M059J (cell line): Measurements from ENCODE around the gene DUOX1. TPM values are rescaled to one million over a fixed set of nuclear protein-coding genes. Genes with fewer than 3 reads are reported as not detected.
"Not testable (repeated sequence)": the region's sequence is repeated elsewhere in the genome, so short reads cannot be mapped to it uniquely, and the experiment has no call there.

ENCODE experiments used
- DNase-seq: peaks from one replicate; pipeline ENCODE4 v3.0.0-alpha.2; 2012; ENCODE audit warnings: low read depth
- total RNA-seq: library from RNA; depleted of rRNA; stranded (reverse); fragments of >200 nt; shearing (Covaris generic); gene quantifications from 2 replicates; pipeline ENCODE4 v1.2.3, GENCODE V29; 2014

DUOX1 gene
- total RNA-seq, 1 experiment from 2014 or later = not detected

GRCh38 chr15:45121706-45122417 is 7.9 kb upstream of the DUOX1 start:
- peak; percentile 80 for DNase-seq

DNA sequence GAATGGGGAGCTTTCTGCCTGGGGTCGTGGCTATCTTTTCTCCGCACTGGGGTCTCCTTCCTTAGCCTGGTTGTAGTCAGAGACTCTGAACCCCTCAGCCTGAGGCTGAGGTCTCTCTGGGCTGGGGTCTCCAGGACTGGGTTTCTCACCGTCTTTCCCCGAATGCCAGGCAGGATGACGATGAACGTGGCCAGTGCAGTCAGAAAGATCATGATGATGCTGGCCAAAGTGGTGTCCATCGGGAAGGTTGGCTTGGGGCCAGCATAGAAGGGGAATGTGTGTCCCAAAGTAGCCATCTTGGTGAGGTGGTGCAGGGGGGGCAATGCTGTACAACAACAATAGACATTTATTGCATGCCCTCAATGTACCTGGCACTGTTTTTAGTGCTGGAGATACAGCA is 7.1 kb upstream of the DUOX1 start:
- no peak for DNase-seq

GRCh38 chr15:45123397-45123796 is 6.4 kb upstream of the DUOX1 start:
- no peak for DNase-seq

GRCh38 chr15:45126535-45127158 is 3.1 kb upstream of the DUOX1 start:
- DNase-seq = peak; percentile 30

- DNase-seq = no peak
These were observed 689 bp upstream of the DUOX1 start for GRCh38 chr15:45128971-45129639.

DNA sequence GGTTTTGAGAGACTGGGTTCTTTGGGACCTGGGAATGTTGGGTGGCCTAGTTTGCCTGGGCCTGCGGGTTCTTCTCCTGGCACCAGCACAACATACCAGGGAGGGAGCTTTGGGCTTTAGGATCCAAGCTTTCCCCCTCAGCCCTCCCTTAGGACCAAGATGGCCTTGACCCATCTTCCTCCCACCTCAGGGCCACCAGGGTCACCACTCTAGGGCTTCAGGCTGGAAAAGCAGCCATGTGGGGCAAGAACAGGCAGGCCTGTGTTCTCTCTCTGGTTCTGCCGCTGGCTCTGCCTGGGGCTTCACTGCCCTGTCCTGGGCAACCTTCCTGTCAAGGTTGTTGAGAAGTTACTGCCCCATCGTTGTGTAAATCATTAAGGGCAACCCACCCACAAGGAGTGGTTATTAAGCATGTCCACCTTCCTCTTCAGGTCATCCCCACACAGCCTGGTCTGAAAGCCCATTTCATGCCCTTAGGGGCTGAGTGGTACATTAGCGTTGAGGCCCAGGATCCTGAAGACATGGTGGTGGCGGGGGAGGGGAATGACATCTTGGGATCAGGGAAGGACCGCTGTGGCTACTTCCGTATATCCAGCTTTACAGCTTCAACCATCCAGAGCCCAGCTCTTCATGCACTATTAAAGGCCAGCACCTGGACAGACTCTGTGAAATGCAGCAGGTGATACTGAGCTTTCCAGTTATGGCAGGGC is 652 bp downstream of the DUOX1 start:
- no peak for DNase-seq

DNA sequence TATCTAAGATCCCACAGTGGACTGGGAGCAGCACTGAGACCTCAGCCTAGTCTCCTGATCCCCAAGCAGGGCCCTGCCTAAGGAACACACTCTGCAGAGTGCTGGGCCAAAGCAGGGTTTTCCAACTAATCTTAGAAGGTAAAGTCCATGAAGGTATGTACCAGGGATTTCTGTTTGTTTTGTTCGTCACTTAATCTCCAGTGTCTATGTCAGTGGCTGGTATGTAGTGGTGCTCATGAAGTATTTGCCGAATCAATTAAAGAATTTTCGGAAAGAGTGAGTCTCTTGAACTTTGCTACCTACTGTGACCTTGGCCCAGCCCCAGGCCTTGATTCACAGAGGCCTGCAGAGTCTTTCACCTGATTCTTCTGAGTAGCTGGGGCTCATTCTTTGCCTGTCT is 1.7 kb downstream of the DUOX1 start:
- no peak for DNase-seq

DNA sequence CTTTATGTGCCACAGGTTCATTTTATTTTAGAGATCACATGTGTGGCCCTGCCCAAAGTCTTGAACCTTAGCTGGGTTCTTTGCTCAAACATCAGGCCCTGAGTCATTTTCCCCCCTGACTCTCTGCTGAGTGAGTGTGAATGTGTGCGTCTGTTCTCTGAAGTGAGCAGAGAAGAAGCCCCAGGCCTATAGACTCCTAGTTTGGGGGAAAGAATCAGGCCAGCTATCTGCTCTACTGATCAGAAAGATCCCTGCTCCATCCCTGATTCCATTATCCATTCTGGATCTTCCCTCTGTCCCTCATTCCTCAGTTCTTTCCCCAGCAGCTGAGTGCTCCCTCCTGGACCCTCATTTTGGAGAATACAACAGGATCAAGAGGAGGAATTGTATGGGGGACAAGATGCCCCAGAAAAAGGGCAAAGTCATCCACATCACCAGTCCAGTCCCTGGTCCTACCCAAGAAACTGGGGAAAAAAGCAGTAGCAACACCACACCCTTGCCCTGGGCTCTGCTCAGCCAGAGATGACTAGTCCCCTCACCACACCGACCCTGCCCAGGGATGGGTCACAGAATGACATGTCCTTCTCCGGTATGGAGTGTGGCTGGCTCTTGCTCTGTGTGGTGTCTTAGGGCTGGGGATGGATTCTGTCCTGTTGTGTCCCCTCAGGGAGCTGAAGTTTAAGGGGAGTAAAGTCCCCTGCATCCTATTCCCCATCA is 3.2 kb downstream of the DUOX1 start:
- no peak for DNase-seq

GRCh38 chr15:45133561-45133920 is 3.7 kb downstream of the DUOX1 start:
- DNase-seq = no peak

GRCh38 chr15:45134046-45134445 is 4.3 kb downstream of the DUOX1 start:
- DNase-seq = no peak

DNA sequence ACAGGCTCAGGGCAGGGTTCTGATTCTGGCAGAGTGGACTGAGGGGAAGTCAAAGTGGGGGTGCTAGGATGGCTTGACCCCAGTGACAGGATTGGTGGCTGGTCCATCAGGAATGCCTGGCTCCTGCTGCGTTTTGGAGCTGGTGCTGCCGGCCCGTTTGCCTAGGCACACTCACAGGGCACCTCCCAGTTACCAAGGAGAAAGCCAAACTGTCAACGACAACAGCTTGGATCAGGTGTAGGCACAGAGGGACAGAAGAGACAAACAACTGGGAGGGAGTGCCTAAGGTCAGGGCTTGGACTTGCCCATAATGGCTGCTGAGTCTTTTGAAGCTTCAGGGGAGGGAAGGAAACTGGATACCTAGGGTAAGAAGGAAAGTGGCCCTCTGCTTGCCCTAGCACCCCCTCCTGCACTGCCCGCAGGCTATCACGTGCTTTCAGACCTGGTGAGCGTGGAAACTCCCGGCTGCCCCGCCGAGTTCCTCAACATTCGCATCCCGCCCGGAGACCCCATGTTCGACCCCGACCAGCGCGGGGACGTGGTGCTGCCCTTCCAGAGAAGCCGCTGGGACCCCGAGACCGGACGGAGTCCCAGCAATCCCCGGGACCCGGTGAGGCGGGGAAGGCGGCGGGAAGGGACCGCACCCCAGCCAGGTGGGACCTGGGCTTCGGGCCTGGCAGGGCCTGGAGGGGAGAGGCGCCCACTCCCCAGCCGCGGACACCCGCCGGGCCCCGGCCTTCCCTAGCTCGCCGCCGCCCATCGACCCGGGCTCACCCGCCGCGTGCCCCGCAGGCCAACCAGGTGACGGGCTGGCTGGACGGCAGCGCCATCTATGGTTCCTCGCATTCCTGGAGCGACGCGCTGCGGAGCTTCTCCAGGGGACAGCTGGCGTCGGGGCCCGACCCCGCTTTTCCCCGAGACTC is 5.1 kb downstream of the DUOX1 start:
- DNase-seq = no peak

DNA sequence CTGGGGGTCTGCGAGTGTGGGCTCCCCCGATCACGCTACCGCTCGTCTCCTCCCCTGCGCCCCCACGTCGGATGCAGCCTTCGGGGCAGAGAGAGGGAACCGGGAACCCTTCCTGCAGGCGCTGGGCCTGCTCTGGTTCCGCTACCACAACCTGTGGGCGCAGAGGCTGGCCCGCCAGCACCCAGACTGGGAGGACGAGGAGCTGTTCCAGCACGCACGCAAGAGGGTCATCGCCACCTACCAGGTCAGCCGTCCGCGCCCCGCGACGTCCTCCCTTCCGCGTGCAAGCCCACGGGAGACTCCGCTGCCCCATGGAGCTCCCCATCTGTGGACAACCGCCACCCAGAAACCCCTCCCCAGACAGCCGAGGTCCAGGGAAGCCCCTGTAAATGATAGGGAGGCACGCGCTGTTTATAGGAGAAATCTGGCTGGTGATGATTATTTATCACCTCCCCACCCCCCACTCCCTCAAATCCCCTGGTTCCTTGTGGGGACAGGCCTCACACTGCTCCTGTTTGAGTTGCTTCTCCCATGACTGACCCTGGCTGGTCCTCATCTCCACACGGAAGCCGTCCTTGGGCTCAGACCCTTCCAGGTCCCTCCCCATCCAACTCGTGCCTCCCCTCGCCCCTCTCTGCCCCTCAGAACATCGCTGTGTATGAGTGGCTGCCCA is 6.0 kb downstream of the DUOX1 start:
- DNase-seq = not testable (repeated sequence)

GRCh38 chr15:45136378-45136764 is 6.6 kb downstream of the DUOX1 start:
- no peak for DNase-seq

- no peak for DNase-seq
These were observed 7.9 kb downstream of the DUOX1 start for GRCh38 chr15:45137703-45138102.

DNA sequence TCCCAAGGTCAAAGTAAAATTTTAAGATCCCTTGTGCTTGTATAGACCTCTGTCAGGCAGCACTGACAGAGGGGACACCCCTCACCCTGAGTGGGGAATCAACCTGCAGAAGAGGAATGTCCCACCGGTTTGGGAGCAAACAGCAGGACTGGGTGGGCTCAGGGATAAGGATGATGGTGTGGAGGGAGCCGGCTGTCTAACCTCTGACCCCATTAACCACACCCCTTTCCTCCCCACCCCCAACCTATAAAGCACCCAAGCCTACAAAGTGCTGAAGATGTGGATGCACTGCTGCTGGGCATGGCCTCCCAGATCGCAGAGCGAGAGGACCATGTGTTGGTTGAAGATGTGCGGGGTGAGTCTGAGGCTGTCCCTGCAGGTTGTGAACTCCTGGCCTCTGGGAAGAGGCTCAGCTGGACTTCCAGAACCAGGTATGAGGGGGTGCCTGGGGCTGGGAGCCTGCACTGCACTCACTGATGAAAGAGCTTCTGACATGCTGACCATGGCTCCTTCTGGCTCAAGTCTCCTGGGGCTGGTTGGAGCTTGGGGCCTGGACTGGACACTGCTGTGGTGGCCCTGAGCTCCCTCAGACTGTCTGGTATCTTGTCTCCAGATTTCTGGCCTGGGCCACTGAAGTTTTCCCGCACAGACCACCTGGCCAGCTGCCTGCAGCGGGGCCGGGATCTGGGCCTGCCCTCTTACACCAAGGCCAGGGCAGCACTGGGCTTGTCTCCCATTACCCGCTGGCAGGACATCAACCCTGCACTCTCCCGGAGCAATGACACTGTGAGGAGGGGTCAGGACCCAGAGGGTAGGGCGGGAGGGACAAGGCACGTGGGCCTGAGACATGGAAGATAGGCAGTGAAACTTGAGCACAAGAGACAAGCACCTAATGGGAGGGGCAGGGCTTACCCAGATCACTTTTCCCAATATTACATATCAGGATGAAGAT is 9.3 kb downstream of the DUOX1 start:
- no peak for DNase-seq

- DNase-seq = no peak
These were observed 10.0 kb downstream of the DUOX1 start for GRCh38 chr15:45139770-45140169.

DNA sequence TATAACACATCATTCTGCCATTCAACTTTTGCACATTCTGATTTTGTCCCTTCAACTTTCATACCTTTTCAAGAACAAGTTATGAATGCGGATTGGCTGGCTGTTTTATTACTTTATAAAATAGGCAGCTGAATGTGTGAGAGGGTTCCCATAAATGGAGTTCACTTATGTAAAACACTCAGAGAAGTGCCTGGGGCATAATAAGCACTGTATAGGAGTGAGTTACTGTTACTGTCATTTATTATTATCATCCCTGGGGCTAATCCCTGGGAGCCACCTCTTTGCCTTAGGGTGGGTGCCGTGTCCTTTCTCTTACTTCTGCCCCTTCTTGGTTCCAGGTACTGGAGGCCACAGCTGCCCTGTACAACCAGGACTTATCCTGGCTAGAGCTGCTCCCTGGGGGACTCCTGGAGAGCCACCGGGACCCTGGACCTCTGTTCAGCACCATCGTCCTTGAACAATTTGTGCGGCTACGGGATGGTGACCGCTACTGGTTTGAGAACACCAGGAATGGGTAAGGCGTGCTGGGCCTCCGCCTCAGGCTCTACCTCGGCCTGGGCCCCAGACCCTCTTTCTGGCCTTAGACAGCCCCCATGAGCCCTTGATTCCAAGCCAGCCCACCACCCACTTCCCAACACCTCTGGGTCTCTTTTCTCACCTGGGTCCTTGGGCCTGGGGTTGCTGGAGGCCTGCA is 10.9 kb downstream of the DUOX1 start:
- DNase-seq = no peak

DNA sequence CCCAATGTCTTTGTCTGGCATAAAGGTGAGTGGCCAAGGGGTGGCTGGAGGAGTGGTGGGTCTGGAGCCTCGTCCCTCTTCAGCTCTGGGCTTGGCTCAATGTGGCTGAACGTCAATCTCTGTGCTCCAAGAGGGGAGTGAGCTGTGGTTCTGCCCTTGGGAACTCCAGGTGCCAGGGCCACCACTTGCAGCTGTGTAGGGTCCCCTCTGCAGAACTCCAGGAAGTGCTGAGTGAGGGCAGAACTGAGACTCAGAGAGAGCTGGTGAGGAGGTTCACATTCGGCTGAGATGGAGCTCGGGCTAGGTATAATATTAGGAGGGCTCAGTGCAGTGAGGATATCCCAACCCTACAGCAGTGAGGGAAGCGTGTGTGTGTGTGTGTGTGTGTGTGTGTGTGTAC is 11.6 kb downstream of the DUOX1 start:
- no peak for DNase-seq
